ENCODE results near the gene MISP3.
A peak's percentile ranks its signal among the peaks of the same experiment; 100 is the strongest.

Gene MISP3

DNA sequence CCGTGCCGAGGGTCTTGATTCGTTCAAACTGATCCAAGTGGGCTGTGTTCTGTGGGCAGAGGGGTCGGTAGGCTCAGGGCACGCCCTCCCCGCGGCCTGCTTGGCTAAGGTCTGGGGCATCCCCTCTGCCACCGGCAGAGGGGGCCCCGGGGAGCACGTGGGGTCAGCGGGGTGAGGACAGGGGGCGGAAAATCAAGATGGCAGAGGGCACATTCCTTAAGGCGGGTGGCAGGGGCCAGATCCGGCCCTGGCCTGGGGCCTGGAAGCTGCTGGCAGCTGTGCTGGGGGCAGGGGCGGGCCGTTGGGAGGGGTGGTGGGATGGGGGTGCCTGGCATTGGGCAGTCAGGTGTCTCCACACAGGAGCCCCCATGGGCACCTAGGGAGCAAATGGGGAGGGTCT is 34.3 kb downstream of the MISP3 start:
- DNase-seq: no peak

DNA sequence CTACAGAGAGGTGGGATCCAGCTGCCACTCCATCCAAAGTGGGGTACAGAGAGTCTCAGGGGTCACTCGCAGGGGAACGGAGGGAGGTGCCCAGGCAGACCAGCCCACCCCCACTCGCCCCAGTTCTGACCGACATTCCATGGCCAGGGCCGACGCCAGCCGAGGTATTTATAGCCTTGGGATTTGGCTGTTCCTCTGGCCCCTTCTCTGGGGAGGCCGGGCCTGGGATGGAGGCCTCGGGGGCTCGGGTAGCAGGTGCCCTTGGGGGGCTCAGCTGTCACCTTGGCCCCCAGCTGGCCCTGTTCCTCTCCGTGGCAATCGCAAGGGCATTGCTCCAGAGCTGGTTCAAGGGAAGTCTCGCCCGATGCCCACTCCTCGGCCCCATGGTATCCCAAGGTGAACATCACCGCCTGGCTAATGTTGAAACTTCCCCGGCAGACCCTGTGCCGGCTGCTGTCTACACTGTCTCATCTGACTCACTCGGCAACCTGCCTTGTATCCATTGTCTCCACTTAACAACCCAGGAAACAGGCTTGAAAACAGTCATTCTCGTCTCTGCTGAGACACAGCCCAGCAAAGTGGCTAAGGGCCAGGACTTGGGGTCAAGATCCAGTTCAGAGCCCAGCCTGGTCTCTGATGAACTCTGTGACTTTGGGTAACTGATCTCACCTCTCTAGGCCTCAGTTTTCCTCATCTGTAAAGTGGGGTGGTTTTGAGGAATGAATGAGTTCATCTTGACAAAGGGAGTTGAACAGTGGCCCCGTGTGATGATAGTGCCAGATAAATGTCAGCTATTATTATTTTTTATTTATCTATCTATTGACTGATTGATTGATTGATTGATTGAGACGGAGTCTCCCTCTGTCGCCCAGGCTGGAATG is 35.2 kb downstream of the MISP3 start:
- no peak for DNase-seq

DNA sequence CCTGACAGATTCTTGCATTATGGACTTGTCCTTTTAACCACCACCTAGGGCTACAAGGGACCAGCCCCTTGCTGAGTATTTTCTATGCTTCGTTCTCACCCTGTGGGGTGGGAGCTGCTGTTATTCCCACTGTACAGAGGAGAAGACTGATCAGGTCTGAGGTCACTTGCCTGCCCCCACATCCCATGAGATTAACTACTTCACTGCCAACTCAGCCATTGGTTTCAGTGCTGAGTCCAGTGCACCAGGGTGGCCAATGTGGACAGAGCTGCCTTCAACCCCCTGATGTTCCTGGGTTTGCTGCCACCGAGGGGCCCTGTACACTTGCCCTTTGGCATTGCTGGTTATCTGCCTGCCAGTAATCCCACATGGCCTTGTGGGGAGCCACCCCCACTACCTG is 38.1 kb downstream of the MISP3 start:
- DNase-seq: no peak

DNA sequence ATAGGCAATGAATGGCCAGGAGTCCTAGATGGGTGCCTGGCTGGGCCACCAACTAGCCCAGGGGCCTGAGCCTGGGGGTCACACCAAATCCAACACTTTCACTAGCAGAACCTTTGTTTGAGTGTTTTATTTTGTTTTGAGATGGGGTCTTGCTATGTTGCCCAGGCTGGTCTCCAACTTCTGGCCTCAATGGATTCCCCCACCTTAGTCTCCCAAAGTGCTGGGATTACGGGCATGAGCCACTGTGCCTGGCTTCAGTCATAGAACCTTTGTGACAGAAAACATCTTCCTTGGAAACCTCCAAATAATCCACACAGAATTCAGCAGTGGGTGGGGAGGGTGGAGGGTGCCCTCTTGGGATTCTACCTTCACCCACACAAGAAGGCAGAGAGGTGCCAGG is 38.9 kb downstream of the MISP3 start:
- DNase-seq: no peak

DNA sequence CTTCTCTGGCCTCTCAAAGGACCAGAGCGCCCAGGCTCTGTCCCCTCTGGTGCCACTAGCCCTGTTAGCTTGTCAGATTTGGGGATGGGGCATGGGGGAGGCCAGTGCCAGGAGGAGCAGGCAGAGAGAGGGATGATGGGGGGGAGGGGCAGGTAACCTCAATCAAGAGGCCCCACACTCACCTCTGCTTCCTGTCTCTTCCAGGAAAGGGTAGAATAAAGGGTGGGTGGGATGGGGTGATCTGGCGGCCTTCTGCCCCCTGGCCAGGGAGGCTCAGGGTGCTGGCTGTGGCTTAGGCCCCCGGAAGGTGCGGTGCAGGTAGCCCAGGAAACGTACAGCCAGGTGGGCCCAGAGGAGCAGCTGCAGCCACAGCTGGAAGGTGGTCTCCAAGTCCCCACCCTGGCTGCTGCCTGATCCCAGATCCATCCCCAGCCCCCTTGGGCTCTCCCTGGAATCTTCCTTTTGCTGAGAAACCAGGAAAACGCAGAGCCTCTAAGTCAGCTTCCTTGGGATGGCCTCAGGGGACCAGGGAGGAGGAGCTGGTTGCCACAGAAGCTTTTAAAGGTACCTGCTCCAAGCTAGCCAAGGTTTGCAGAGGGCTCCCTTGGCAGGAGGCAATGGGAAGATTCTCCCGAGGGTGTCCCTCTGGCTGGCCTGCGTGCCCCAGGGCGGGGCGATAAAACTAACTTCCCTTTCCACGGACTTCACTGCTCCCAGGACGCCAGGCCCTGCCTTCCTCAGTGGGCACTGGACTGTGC is 39.6 kb downstream of the MISP3 start:
- no peak for DNase-seq

DNA sequence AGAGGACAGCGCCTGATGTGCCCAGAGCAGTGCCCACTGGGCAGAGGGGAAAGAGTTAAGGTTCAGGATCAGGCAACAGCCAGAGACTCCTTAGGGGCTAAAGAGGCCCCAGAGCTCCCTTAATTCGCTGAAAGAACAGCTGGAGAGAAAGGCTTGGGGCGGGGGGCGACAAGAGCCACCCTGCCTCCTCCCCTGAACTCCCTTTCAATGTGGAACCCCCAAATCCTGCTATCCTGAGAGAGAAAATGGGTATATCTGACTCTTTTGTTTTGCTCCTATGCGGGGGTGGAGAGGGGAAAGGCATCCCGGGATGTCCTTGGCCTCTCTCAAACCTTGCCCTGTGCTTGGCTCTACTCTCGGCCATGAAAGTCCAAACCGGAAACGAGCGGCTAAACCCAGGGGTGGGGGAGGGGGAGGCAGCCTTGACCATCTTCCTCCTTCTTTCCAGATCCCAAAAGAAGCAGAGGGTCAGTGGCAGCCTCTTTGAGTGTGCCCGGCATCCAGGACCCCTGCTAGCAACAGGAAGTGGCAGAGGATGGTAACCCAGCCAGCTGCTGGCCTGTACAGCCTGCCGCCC is 40.3 kb downstream of the MISP3 start:
- DNase-seq: no peak

DNA sequence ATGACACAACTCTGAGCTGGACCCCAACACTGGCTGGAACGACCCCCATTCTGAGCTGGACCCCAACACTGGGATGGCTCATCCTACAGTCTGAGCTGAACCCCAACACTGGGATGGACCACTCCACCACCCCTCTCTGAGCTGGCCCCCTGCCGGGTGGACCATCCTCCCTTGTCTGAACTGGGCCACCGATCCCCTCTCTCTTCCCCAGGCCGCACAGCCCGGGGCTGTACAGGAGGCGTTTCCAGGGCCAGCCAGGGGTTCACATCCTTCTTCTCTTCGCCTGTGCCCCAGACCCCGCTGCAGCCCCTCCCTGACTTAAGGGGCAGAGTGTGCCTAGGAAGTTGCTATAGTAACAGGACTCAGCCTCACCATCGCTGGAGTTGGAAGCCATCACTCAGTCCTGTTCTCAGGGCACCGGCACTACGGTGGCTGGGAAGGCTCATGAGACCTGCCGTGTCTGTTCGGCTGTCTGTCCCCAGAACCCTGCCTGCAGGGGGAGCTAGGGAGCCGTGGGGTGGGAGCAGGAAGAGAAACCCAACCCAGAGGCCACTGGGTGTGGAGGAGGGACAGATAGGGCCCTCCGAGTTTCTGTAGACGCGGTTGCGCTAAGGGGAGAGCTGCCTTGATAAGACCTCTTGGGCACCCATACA is 41.3 kb downstream of the MISP3 start:
- peak; percentile 71 for DNase-seq

DNA sequence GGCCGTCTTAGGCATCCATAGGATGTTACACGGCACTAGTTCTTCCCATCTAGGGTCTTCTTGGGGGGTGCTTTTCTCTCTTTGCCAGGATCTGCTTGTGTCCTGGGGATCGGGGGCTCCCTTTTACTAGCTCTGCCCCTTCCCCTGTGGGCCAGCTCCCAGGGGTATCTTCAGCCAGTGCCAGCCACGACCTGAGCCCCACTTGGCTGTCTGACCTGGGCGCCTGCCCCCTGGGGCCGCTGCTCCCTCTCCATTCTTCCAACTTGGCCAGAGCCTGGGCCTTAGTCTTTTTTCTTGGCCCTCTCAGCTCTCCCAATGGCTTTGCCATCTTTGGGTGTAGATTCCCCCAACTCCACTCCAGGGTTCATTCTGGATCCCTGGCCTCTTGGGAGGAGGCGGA is 41.9 kb downstream of the MISP3 start:
- no peak for DNase-seq

DNA sequence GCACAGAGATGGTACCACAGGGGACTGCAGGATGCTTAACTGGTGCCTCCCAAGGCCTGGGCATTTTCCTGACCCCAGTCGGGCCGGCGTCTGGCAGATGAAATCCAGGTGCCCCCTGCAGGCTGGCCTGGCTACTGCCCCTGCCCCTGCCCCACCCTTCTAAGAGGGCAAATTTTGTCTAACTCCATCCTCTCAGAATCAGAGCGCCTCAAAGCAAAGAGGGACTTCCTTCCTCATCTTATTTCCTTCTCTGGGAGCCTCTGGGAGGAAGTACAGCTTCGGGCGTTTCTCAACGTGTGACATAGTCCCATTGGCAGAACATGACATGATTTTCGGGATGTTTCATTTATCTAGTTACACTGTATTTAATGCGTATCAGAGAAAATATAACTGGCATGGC is 42.3 kb downstream of the MISP3 start:
- DNase-seq: peak; percentile 76

DNA sequence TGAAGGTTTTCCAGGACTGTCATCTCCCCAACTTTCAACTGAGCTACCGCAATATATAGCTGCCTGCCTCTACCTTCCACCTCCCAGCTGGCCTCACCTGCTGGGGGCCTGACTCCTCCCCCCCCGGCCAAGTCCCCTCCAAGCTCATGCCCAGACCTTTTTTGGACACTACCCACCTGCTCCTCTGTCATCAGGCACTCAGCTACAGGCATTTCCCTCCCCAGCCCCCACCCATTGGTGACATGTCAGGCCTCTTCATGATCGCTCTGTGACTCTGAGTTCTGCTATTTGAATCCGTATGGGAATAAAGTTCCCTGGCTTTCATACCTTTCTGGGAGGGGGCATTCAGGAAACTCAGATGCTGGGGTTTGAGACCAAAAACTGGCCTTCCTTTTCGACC is 43.2 kb downstream of the MISP3 start:
- DNase-seq: no peak

DNA sequence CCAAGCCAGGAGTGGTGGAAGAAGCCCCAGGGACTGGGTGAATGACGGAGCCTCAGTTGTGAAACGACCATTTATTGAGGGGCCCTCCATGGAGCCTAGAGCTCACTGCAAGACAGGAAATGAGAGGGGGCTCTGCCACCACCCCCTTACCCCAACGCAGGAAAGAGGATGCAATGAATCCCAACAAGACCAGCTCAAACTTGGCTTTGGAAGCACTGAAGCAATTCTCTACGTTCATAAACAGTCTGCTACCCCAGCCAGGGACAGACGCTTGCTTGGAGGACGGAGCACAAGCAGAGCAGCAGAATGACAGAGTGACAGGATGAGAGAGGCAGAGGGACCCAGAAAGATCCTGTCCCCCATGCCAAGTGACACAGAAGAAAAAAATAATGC is 43.9 kb downstream of the MISP3 start:
- no peak for DNase-seq

DNA sequence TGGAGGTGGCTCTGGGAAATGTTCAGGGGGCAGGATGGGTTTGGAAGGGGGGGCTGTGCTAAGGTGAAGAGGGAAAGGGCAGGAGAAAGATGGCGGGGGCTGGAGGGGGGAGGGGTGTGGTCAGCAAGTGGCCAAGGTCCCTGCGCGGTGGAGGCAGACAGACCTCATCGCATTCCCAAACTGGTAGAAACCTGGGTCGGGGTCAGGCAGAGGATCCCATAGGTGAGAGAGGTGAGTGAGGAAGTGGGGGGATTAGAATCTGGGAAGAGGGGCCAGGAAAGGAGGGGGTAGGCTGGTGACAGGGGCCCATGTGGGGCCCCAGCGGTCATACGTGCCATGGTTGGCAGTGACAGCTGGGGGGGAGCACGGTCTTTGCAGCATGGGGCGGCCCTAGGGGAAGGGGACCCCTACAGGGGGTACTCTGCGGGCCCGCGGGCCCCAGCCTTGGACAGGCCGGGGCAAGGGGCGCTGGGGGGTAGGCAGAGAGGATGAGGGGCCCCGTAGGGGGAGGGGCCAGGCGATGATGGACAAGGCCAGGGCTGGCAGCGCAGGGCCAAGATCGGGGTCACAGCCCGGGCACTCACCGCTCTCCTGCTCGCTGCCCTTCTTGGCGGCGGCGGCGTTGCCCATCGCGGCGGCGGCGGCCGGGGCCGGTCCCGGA is 44.5 kb downstream of the MISP3 start:
- DNase-seq: no peak

DNA sequence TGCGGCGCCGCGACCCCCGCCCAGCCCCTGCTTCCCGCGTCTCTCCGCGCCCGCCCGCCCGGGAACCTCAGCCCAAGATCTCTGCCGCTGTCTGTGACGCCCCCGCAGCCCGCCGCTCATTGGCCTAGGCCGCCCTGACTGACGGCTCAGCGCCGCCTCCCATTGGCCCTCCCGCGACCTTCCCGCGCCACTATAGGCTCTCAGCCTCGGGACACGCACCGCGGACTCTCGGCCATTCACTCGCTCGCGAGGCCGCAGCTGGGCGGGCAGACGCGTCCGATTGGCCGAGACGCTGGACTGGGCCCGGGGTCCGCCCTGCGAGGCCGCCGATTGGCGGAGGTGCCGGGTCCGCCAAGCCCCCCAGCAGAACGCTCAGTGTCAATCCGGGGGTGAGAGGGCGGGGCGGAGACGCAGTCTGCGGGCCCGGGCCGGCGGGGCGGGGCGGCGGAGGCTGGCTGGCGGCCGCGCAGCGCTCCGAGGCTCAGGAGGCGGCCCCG is 45.1 kb downstream of the MISP3 start, which contains the start of gene PRKACA:
PRKACA (minus strand) TSS at position 95 of the 497 bp plus-strand sequence. CDS start 215 bp downstream, outside the sequence.
- DNase-seq: peak; percentile 99

DNA sequence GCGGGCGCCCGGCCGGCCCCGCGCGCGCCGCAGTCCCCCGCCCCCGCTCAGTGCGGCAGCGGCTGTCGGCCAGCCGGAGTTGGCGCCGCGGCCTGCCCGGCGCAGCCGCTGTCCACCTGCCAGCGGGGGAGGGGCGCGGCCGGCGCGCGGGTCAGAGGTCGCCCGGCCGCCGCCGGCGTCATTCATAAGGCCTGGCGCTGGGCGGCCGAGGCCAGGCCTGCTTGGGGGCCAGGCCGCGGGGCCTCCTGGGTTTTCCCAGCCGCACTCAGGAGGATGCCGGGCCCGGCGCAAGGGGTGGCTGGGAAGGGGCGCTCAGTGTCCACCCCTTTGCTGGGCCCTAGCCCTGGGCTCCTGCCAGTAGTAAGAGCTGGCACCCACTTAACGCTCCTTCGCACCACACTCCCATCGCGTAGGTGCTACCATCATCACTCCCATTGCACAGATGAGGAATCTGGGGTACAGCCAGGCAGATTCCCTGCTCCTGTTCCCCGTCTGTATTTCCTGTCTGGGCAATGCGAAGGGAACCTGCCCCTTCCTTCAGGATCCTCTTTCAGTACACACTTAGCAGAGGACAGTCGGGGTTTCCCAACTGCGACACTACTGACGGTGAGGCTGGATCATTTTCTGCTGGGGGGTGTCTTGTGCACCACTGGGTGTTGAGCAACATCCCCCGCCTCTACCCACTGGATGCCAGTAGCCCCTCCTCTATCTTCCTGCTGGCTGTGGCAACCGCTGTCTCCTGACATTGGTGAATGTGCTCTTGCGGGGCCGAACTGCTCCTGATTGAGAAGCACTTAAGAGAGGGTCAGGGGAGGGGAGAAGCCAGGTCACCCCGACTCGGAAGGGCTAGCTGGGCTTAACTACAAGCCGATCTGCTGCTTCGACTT is 45.8 kb downstream of the MISP3 start:
- DNase-seq: peak; percentile 79

DNA sequence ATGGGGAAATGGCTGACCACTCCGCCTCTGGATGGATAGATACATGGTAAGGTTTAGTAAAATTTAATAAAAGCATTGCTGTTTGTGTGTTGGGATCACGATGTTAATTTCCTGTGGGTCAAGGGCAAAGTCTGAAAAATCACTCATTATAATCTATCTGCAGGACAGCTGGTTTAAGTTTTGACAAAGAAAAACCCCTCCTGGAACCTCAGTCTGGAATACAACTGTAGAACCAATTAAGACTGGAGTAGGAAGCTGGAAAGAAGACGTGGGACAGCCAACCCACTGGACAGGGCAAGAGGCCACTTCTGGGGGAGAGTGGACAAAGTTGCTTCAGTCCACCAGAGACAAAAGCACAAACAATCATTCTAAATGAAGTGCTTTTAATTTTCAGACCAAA is 46.6 kb downstream of the MISP3 start:
- DNase-seq: no peak

DNA sequence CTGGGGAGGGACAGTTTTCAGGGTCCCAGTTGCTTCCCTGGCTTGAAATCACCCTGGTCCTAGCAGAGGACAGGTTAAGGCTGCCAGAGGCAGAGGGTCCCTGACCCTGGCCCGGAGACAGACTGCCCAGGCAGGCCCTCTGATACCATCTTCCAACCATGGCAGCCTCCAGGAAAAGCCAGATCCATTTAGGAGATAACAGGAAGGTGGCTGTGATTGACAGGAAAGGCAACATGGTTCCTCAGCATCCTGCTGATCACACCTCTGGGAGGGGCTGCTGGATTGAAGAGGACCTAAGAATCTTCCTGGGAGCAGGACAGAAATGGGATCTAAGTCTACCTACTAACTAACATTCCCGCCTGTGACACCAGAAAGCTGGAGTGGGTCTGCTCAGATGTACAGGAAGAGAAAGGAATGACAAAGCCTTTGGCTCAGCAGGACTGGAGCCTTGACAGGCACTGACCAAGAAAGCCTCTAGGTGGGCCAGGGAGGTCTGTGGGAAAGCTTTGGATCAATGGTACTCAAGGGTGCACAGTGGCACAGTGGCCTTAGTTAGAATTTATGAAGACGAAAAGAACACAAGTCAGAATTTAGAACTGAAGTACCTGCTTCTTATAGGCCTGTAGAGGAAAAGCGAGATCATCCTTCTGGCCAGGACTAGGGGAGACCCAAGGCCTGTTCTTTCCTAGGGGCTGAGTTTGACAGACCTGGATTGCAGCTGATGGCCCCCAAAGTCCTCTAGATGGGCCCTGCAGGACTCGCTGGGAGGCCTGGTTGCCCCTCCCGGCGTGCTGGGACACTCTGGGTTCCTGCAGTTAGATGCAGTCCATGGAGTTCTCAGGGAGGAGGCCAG is 47.3 kb downstream of the MISP3 start:
- DNase-seq: no peak

DNA sequence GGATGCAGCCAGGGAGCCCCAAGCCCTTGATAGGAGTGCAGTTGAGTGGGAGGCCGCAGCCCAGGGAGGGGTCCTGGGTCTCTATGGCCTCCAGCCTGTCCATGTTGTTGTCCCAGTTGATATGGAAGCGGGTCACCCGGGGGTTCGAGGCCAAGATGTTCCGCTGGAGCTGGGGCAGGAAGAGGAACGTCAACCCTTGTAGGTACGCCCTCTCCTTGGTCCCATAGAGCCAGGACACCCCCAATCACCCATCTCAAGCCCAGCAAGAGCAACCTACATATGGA is 47.9 kb downstream of the MISP3 start:
- no peak for DNase-seq

DNA sequence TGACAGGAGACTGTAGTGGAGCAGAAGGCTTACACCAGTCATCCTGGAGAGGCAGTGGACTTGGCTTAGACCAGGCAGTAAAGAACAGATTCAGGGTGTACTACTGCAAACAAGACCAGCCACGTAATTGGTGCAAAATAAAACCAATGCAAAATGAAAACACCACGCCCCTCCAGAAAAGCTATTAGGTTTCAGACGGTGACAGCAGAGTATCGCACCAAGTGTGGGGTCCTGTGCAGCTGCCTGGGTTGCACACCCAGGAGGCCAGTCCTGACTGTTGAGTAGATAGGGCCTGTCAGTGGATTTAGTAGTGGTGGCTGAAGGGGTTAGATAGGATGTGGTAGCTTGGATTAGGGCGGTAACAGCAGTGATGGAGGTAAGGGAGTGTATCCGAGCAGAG is 50.3 kb downstream of the MISP3 start:
- no peak for DNase-seq
